HUES6 (cell line): ENCODE measurements around the gene TNIK.
"Not testable (repeated sequence)": the region's sequence is repeated elsewhere in the genome, so short reads cannot be mapped to it uniquely, and the experiment has no call there.

Source experiments
- H3K27ac ChIP-seq: 2 replicates; pipeline ENCODE4 v1.7.0; 2013; ENCODE audit warnings: low read depth, mild to moderate bottlenecking, low read length, inconsistent platforms
- H3K27me3 ChIP-seq: 2 replicates; pipeline ENCODE4 v1.6.1; 2013; ENCODE audit warnings: low read length; ENCODE audit not compliant: control insufficient read depth, insufficient read depth
- H3K36me3 ChIP-seq: 2 replicates; pipeline ENCODE4 v1.6.1; 2013; ENCODE audit warnings: low read length; ENCODE audit not compliant: control insufficient read depth, insufficient read depth
- H3K4me1 ChIP-seq: 2 replicates; pipeline ENCODE4 v1.6.1; 2013; ENCODE audit warnings: low read length; ENCODE audit not compliant: control insufficient read depth, insufficient read depth
- H3K4me3 ChIP-seq: 2 replicates; pipeline ENCODE4 v1.5.1; 2013; ENCODE audit warnings: low read depth, low read length
- H3K9ac ChIP-seq: one replicate; pipeline ENCODE4 v1.6.1; 2013; ENCODE audit warnings: mild to moderate bottlenecking, low read length
- H3K9me3 ChIP-seq: 2 replicates; pipeline ENCODE4 v1.6.1; 2013; ENCODE audit warnings: low read depth, low read length; ENCODE audit not compliant: control insufficient read depth, insufficient read depth

Gene TNIK

DNA sequence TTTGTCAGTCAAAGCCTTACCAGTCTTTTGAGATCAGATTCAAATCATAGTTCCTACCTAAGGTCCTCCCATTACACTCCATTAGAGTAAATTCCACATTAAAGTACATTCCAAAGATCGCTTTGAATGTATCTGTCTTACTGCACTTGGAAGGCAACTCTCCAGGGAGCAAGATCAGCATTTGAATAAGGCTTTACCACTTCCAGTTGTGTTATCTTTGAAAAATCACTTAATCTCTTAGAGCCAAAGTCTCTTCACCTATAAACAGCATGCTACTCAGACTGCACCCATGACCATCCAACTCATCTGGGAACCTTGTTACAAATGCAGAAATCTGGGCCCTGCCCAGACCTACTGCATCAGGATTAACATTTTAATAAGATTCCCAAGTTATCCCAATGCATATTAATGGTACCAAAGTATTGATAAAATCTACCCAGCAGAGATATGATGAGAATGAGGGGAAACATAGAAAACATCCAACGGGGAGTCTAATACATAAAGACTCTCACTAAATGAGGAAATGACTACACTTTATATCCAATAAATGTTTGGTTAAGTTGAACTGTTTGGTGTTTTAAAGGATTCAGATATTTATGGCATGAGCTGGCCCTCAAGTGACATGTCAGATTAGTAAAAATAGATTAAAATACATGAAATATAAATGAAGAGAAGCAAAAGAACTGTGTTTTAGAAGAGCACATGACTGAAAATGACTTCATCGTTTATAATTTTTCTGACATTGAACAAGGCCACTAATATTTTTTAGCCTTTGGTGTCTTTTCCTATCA is 75.9 kb downstream of the TNIK start:
- no peak overlapping the region for H3K27ac ChIP-seq
- H3K9ac ChIP-seq = no peak overlapping the region
- no peak overlapping the region for H3K4me3 ChIP-seq
- H3K36me3 ChIP-seq = no peaks in the 10 kb centered on the region
- H3K9me3 ChIP-seq = no peaks in the 10 kb centered on the region
- no peaks in the 10 kb centered on the region for H3K27me3 ChIP-seq
- H3K4me1 ChIP-seq = peaks cover 37% of the 10 kb centered on the region

DNA sequence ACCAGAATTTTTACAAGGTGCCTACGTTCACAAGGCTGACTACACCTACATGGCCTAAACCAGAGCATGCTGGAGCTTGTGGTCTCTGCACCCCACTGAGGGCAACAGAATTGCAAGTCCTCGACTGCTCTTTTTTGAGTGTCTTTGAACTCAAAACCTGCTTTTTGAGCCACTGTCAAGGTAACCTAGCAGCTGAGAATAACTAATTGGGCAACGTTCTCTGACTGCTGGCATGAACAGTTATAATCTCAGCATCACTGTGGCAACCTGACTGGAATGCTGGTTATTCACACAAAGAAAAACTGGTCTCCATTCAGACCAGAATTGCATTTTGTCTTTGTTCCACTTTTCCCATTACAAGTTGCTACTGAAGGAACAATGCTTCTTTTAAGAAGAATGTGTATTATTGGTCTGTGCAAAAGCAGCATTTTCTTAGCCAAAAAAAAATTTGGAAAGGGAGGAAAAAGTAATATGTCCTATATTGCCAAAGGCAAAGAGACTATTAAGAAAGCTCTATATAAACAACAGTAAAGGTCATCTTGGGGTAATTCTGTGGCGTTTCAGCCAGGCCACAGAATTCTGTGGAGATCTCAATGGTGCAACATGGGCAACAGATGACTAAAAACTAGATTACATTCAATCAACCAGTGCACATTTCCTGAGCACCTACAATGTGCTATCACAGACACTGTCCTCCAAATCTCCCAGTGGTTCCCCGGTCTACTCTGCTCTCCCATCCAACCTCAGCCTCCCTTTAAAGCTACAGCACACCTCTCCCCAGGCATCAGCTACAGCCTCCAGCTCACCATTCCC is 76.8 kb downstream of the TNIK start:
- Histone ChIP-seq H3K4me1 (peaks cover 37% of the 10 kb centered on the region), H3K27ac (no peak overlapping the region), H3K9ac (no peak overlapping the region), H3K27me3 (no peaks in the 10 kb centered on the region), H3K9me3 (no peaks in the 10 kb centered on the region), H3K4me3 (no peak overlapping the region), H3K36me3 (no peaks in the 10 kb centered on the region)

- not testable (repeated sequence) for H3K36me3 ChIP-seq, H3K4me3 ChIP-seq
These were observed 77.9 kb downstream of the TNIK start for GRCh38 chr3:171382347-171382746.

DNA sequence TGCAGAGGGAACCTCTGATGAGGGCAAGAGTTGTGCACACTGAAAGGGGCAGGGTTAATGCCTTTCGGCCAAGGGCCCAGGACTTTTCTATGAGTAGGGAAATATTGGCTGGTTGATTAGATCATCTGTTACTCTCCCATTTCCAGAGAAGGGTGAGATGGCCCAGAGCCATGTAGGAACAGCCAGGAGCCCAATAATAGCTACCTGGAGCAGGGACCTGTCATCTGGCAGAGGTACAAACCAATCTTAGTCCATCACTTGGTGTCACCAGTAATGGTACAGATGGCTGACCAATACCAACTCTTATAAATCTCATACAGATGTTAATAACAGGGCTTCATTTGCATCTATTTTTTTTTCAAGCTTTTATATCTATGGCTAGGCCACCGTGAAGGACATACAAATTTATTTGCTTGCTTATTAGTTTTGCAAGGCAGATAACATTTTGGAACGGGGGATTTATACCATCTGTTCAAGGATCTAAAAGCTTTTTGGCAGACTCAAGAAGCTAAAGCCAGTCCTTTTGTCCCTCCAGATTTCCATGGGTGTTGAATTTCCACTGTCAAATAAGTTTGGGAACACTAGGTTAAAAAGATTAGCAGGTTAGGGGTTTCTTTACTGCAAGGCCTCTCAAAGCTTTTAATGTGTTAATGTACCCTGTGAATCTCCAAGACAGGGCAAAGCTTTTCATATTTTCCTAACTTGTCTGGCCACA is 79.3 kb downstream of the TNIK start:
- no peak overlapping the region for H3K27ac ChIP-seq
- H3K9me3 ChIP-seq = no peaks in the 10 kb centered on the region
- no peaks in the 10 kb centered on the region for H3K27me3 ChIP-seq
- H3K9ac ChIP-seq = no peak overlapping the region
- no peak overlapping the region for H3K4me3 ChIP-seq
- H3K36me3 ChIP-seq = no peaks in the 10 kb centered on the region
- H3K4me1 ChIP-seq = peaks cover 48% of the 10 kb centered on the region

More at GRCh38 chr3:171382347-171382746, 77.9 kb downstream of the TNIK start:
- H3K27me3 ChIP-seq, H3K9ac ChIP-seq, H3K9me3 ChIP-seq, H3K27ac ChIP-seq: not testable (repeated sequence)
- peaks cover 42% of the 10 kb centered on the region for H3K4me1 ChIP-seq

DNA sequence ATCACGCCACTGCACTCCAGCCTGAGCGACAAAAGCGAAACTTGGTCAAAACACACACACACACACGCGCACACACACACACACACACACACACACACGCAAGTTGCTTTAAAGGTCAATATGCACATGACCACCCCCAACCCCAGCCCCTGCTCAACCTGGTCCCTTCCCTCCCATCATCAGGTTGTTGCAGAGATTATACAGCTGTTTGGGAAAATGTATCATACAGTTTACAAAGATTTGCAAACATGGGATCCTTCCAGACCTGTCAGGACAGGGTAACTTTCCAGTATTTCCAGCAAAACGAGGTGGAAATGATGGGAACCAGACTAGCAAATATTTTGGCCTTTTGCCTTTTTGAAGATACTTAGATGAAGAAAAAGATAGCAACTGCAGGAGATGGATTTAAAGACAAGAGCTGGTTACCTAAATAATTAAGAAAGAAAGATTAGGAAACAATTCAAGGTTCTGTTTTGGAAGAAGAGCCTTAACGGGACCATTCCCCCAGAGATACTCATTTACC is 80.2 kb downstream of the TNIK start:
- Histone ChIP-seq H3K9me3 (no peaks in the 10 kb centered on the region), H3K27me3 (no peaks in the 10 kb centered on the region), H3K36me3 (no peaks in the 10 kb centered on the region), H3K4me1 (peaks cover 49% of the 10 kb centered on the region), H3K27ac (no peak overlapping the region), H3K9ac (no peak overlapping the region), H3K4me3 (no peak overlapping the region)

GRCh38 chr3:171379281-171379680 is 80.9 kb downstream of the TNIK start:
- H3K4me1 ChIP-seq = peaks cover 49% of the 10 kb centered on the region
- H3K9me3 ChIP-seq = no peaks in the 10 kb centered on the region
- no peak overlapping the region for H3K27ac ChIP-seq
- H3K36me3 ChIP-seq = no peaks in the 10 kb centered on the region
- no peak overlapping the region for H3K4me3 ChIP-seq
- H3K9ac ChIP-seq = no peak overlapping the region
- H3K27me3 ChIP-seq = no peaks in the 10 kb centered on the region

GRCh38 chr3:171378586-171378985 is 81.6 kb downstream of the TNIK start:
- H3K4me1 ChIP-seq = peaks cover 43% of the 10 kb centered on the region
- H3K4me3 ChIP-seq = no peak overlapping the region
- H3K27me3 ChIP-seq = no peaks in the 10 kb centered on the region
- no peaks in the 10 kb centered on the region for H3K9me3 ChIP-seq
- H3K27ac ChIP-seq = no peak overlapping the region
- no peaks in the 10 kb centered on the region for H3K36me3 ChIP-seq
- H3K9ac ChIP-seq = no peak overlapping the region

DNA sequence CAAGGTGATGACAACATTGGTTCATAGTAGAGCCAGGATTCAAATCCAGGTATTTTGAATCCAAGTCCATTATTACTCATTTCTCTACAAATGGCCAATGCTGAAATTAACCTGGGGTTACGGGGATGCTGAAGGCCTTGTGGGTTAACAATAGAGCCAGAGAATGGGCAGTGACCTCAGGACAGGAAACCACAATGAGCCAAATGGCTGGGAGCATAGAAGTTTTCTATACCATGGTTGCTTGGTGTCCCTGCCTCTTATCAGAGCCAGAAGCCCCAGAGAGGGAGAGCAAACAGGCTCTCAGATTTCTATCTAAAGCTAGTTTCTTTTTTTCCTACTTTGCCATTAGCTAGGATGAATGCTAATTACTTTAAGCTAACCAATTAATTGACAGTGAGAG is 82.3 kb downstream of the TNIK start:
- Histone ChIP-seq H3K9ac (no peak overlapping the region), H3K27me3 (no peaks in the 10 kb centered on the region), H3K4me1 (peaks cover 37% of the 10 kb centered on the region), H3K4me3 (no peak overlapping the region), H3K27ac (no peak overlapping the region), H3K36me3 (no peaks in the 10 kb centered on the region), H3K9me3 (no peaks in the 10 kb centered on the region)

GRCh38 chr3:171376596-171376947 is 83.6 kb downstream of the TNIK start:
- Histone ChIP-seq H3K4me1 (peaks cover 36% of the 10 kb centered on the region), H3K4me3 (no peak overlapping the region), H3K36me3 (no peaks in the 10 kb centered on the region), H3K27ac (no peak overlapping the region), H3K27me3 (no peaks in the 10 kb centered on the region), H3K9ac (no peak overlapping the region), H3K9me3 (no peaks in the 10 kb centered on the region)

- Histone ChIP-seq H3K27ac (no peak overlapping the region), H3K36me3 (no peaks in the 10 kb centered on the region), H3K9me3 (no peaks in the 10 kb centered on the region), H3K27me3 (no peaks in the 10 kb centered on the region), H3K9ac (no peak overlapping the region), H3K4me1 (peaks cover 36% of the 10 kb centered on the region), H3K4me3 (no peak overlapping the region)
These were observed 84.3 kb downstream of the TNIK start for GRCh38 chr3:171375666-171376595.
